B cell (primary cell): Measurements from ENCODE around the gene BRD9.

ENCODE experiments used
- EZH2 ChIP-seq: IDR thresholded peaks from 2 replicates; pipeline ENCODE4 v1.6.1; 2012; ENCODE audit warnings: borderline replicate concordance, low read depth, mild to moderate bottlenecking, moderate library complexity, low read length; ENCODE audit not compliant: insufficient read depth, poor library complexity, severe bottlenecking
- TF ChIP-seq, protein P1 (sequence below): fragments of 200-600 bp; IDR thresholded peaks from one replicate; pipeline ENCODE4 v1.8.0; 2022; ENCODE audit warnings: antibody characterized with exemption, mild to moderate bottlenecking

DNA sequence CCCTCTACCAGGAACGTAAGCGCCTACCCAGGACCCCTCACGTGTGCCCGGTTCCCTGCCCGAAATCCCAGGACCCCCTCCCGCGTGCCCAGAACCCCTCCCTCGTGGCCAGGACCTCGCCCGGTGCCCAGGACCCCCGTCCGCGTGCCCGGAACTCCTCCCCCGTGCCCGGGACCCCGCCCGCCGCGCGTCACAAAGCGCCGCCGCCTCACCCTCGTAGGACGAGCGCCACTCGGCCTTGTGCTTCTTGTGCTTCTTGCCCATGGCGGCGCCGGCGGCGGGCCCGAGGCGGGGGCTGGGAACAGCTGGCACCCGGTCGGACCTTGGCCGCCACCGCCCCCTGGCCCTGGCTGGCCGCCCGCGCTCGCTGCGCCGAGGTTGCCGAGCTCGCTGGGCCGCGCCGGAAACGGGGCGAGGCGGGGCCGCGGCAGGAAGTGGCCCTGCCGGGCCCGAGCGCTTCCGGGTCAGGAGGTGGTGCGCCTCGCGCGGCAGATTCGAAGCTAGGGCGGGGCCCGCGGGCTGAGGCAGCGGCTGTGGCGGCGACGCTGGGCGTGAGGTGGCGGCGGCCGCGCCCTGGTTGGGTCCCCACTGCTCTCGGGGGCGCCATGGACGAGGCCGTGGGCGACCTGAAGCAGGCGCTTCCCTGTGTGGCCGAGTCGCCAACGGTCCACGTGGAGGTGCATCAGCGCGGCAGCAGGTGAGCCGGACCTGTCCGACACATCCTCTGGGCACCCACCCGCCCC, at the start of gene BRD9, which contains the start of gene TRIP13:
- TF ChIP-seq, protein P1, sequence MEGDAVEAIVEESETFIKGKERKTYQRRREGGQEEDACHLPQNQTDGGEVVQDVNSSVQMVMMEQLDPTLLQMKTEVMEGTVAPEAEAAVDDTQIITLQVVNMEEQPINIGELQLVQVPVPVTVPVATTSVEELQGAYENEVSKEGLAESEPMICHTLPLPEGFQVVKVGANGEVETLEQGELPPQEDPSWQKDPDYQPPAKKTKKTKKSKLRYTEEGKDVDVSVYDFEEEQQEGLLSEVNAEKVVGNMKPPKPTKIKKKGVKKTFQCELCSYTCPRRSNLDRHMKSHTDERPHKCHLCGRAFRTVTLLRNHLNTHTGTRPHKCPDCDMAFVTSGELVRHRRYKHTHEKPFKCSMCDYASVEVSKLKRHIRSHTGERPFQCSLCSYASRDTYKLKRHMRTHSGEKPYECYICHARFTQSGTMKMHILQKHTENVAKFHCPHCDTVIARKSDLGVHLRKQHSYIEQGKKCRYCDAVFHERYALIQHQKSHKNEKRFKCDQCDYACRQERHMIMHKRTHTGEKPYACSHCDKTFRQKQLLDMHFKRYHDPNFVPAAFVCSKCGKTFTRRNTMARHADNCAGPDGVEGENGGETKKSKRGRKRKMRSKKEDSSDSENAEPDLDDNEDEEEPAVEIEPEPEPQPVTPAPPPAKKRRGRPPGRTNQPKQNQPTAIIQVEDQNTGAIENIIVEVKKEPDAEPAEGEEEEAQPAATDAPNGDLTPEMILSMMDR, result no peak
- no peak for TF ChIP-seq EZH2
